DMS53 treated with DMSO at 0.1 percent for 48 hours (cell line): ENCODE results near the gene DPP10.
"Not testable (repeated sequence)": the region's sequence is repeated elsewhere in the genome, so short reads cannot be mapped to it uniquely, and the experiment has no call there.

ENCODE experiments used
- DNase-seq: peaks from one replicate; lab custom pipeline; 2025; ENCODE audit not compliant: unreplicated experiment; lab: John Stamatoyannopoulos, UW

The DPP10 gene

GRCh38 chr2:114442510-114442909 is at the start of gene DPP10:
Gene DPP10 (plus strand): TSS chr2:114442641.
- DNase-seq = no peak

GRCh38 chr2:114400890-114401289 is 41.6 kb upstream of the DPP10 start:
- no peak for DNase-seq

- no peak for DNase-seq
These were observed 37.0 kb upstream of the DPP10 start for GRCh38 chr2:114405247-114406116.

DNA sequence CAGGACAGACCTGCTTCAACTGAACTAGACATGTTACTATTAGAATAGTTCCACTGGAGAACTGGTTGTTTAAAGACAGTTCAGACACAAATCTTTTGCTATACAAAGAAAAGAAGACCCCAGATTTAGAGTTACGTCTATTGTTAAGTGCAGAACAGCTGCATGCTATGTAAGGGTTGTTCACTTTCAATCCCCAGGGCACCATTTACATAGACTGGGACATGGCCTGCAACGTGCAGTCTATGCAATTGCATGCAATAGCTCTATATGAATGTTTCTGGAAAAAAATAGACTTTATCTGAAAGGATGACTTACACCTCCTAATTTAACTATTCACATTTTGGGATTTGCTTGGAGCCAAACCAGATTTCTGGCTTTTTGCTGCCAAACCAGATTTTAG is 36.1 kb upstream of the DPP10 start:
- DNase-seq = no peak

- DNase-seq = not testable (repeated sequence)
These were observed 35.1 kb upstream of the DPP10 start for GRCh38 chr2:114407353-114407752.

- DNase-seq = no peak
These were observed 20.7 kb upstream of the DPP10 start for GRCh38 chr2:114421781-114422180.

DNA sequence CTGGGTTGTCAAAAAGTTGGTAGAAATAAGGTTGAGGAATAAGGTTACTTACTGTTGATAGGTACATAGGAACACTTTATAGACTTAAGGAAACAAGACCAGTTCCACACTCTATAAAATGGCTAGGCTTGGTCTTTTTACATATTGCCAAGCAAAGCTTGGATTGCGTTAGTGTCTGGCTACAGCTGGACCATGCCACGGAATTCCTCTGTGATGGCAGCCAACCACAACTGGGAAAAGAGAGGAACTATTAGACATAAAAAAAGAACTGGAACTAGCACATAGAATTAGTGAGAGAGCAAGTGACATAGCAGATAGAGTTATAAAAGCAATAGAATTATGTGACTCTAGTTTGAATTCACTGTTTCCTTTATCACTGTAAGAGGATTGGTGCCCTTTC is 17.7 kb upstream of the DPP10 start:
- DNase-seq = no peak

DNA sequence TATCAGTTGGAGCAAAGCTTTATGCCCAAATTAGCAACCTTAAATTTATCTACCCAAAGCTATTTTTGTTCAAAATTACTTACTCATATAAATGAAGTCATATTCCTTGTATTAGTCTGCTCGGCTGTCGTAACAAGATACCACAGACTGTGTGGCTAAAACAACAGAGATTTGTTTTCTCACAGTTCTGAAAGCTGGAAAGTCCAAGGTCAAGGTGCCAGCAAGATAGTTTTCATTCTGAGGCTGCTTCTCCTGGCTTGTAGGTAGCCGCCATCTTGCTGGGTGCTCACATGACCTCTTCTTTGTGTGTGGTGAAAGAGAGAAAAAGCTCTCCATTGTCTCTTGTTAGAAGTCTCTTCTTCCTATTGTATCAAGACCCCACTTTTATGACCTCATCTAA is 15.7 kb upstream of the DPP10 start:
- no peak for DNase-seq

DNA sequence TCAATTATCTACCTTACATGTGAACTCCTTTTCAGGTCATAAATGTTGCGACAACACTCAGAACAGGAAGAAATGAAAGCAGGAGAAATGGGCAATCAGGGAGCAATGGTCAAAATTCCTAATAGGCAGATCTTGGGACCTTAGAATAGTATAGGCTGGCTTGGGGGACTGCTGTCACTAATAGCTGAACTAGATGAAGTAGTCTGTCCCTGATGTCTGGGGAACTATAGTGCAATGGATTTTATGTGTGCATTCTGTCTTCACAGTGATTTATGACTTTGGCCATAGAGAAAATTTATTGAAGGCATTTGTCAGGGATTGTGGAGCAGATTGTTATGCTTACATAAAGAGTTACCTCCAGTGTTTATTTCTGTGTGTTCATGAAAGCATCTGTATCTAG is 6.1 kb upstream of the DPP10 start:
- DNase-seq = no peak

DNA sequence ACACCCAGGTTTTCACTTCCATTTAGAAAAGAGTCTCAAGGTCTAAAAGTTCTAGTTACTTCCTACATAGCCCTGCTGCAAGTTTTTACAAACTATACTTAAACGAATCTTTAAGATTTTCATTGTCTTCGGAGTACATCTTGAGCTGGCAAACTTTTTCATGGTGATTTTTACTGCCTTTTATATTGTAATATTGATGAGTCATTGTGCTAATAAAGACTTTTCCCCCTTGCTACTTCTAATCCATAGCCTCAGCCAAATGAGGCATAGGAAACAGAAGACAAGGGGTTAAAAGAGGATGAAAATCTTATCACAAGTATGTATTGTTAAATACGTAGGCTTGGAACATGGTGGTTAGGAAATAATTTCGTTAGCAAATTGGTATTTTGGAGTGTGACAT is 4.1 kb downstream of the DPP10 start:
- DNase-seq = no peak

DNA sequence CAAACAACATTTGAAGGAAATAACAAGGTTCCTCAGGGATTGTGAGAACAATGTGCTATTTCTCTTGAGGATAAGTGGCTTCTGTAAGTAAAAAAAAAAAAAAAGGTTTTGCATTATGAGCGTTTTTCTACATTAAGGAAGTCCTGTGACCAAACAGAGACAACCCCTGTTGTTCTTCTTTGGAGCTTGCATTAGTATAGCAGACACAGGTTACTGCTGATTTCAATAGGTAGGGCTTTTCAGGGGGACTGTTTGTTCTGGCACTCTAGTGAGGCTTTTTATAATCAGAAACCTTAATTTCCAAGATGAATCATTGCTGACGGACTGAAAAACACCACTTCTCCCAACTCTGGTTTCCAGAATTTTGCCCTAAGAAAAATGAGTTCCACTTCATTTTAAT is 8.2 kb downstream of the DPP10 start:
- no peak for DNase-seq

GRCh38 chr2:114456566-114456965 is 14.1 kb downstream of the DPP10 start:
- DNase-seq = no peak

DNA sequence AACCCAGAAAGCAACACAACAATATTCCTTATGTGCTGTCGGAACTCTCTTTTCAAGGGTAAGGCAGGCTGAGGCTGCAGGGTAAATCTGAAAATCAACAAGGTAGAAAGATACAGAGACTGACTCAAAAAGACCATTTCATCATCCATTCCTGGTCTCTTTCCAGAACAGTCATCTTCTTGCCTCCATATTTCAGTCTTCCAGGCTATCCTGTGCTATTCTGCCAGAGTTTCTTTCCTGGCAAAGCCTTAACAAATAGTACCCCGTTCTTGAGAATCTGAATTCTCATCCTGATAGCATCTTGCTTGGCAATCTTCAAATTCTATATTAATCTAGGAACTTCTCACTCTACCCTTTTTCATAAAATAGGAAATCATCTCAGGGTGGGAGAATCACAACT is 15.5 kb downstream of the DPP10 start:
- no peak for DNase-seq

- DNase-seq = no peak
These were observed 18.7 kb downstream of the DPP10 start for GRCh38 chr2:114461116-114461515.

GRCh38 chr2:114464961-114465706 is 22.7 kb downstream of the DPP10 start:
- DNase-seq = no peak

- DNase-seq = no peak
These were observed 25.9 kb downstream of the DPP10 start for GRCh38 chr2:114468343-114468742.

DNA sequence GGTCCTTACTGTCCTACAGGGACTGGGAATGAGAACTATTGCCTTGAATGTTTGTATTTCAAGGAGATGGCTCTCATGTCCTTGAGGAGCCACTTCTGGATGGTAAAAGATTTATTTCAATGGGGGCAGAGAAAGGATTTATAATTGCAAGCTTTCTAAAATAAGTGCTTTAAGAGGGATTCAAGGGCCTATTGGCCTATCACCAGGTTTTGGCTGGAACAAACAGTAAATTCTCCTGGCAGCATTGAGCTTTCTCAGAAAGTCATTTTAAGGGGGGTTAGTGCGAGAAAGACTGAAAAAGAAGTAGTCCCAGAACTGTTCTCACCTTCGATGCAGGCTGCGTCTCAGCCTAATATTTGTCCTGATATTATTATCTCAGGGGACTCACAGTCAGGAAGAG is 29.8 kb downstream of the DPP10 start:
- no peak for DNase-seq

DNA sequence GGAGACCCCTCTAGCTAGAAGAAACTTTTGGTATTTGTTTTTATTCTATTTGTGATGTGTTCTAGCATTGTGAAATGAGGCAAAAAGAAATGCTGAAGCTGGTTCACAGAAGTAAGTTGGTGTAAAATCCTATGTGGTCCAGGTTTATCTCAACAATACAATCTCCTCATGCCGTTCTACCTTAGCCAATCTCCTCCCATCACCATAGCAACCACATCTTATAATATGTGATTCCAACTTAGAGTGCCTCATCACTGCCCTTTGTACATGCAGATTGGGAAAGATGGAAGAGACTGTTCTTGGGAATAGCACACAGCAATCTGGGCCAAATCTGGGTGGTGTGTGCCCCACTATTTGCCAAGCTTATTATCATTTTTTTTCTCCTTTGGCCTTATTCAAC is 30.3 kb downstream of the DPP10 start:
- no peak for DNase-seq

DNA sequence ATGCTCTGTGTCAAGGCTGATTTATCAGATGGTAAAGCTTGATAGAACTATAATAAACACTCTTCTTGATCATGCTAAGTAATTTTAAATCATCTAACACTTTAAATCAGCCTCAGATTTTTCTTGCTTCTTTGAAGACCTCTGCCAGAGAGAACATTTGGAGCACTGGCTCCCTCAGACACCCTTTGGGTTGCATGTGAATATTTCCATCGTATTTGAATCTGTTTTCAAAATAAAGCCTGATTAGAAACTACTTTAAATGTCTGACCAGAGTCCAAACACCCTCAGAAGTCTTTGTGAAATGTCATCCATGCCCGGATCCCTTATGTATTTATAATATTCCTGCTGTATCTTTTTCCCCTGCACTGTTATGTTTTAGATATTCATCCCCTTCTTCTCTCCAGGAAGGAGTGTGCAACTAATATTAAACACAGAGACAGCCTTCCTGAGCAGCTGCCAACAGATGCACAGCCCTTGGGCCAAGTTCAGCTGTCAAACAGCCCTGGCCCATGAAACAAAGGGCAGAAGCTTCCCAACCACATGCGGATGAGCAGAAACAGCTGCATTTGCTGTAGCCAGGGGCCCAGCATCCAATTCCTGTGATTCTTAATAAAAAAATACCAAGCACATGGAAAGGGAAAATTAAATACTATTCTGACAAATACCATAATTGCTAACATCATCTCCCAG is 46.5 kb downstream of the DPP10 start:
- DNase-seq = no peak

- DNase-seq = no peak
These were observed 52.6 kb downstream of the DPP10 start for GRCh38 chr2:114495046-114495445.

- no peak for DNase-seq
These were observed 54.5 kb downstream of the DPP10 start for GRCh38 chr2:114496959-114497358.

- no peak for DNase-seq
These were observed 56.7 kb downstream of the DPP10 start for GRCh38 chr2:114499101-114499500.
